Panc1 (cell line): ENCODE measurements around the gene TM7SF2. TPM values are rescaled to one million over a fixed set of nuclear protein-coding genes. Genes with fewer than 3 reads are reported as not detected.

Source experiments
- ATAC-seq: fragments of 200-7000 bp; cut with Tn5 transposase; 2 replicates; pipeline ENCODE4 v1.9.1; 2020; ENCODE audit warnings: mild to moderate bottlenecking, moderate library complexity
- BruUV-seq: library from RNA; stranded (reverse); fragments of 400-500 nt; replicated peaks from 2 replicates; lab custom pipeline; 2021; lab: Mats Ljungman, UMichigan
- CTCF ChIA-PET: fragments of 300-600 bp; sonication (Branson Sonifier 250); formaldehyde crosslinking; loops from one replicate; lab custom pipeline; 2022; ENCODE audit warnings: antibody characterized with exemption; lab: Charles Lee
- POLR2A ChIA-PET: fragments of 300-600 bp; sonication (Branson Sonifier 250); formaldehyde crosslinking; loops from one replicate; lab custom pipeline; 2022; ENCODE audit warnings: antibody characterized with exemption; lab: Charles Lee
- DNase-seq: peaks from one replicate; pipeline ENCODE4 v3.0.0-alpha.2; 2010; ENCODE audit warnings: low read depth, low spot score
- H3K27ac ChIP-seq: 2 replicates; pipeline ENCODE4 v1.5.1; 2011; ENCODE audit warnings: mild to moderate bottlenecking, low read length, inconsistent platforms
- H3K27me3 ChIP-seq: fragments of 200-500 bp; sonication (Bioruptor generic); 2 replicates; pipeline ENCODE4 v1.6.0; 2014; ENCODE audit warnings: low read length, inconsistent platforms; ENCODE audit not compliant: control insufficient read depth, insufficient read depth
- H3K36me3 ChIP-seq: fragments of 200-500 bp; sonication (Bioruptor generic); 2 replicates; pipeline ENCODE4 v1.5.1; 2014; ENCODE audit warnings: inconsistent platforms, mild to moderate bottlenecking, low read length, moderate library complexity; ENCODE audit not compliant: control insufficient read depth, insufficient read depth
- H3K4me1 ChIP-seq: 2 replicates; pipeline ENCODE4 v1.5.1; 2011; ENCODE audit warnings: inconsistent platforms, mild to moderate bottlenecking, low read length, moderate library complexity; ENCODE audit not compliant: control insufficient read depth, insufficient read depth
- H3K4me3 ChIP-seq, 2 experiments: 2 replicates each; pipeline ENCODE4 v1.5.1; 2011 to 2012; ENCODE audit warnings: low read depth in 2 of 2, low read length in 2 of 2, mild to moderate bottlenecking in 2 of 2, inconsistent platforms in 1 of 2, moderate library complexity in 1 of 2
- H3K9me3 ChIP-seq: fragments of 200-500 bp; sonication (Bioruptor generic); 2 replicates; pipeline ENCODE4 v1.5.1; 2014; ENCODE audit warnings: low read depth, mild to moderate bottlenecking, inconsistent platforms, low read length, moderate library complexity; ENCODE audit not compliant: control insufficient read depth, insufficient read depth
- POLR2AphosphoS5 ChIP-seq: IDR thresholded peaks from 2 replicates; pipeline ENCODE4 v1.6.1; 2012; ENCODE audit warnings: mild to moderate bottlenecking, low read depth, low read length, moderate library complexity
- SIN3A ChIP-seq: IDR thresholded peaks from 2 replicates; pipeline ENCODE4 v1.6.1; 2012; ENCODE audit warnings: low read depth, mild to moderate bottlenecking, low read length, moderate library complexity, borderline replicate concordance; ENCODE audit not compliant: insufficient read depth
- TCF7L2 ChIP-seq: IDR thresholded peaks from 2 replicates; pipeline ENCODE4 v1.6.1; 2011; ENCODE audit warnings: mild to moderate bottlenecking, low read depth, low read length, inconsistent platforms
- in situ Hi-C: cut with HindIII; loops from 2 replicates; pipeline ENCODE4 v1.10.0; 2016; ENCODE audit warnings: low sequenced_read_pairs, low pct_unique_long_range_greater_than_20kb
- intact Hi-C: fragments of 100-400 bp; cut with micrococcal nuclease; formaldehyde crosslinking; loops from one replicate; pipeline ENCODE4 v1.10.0; 2022; ENCODE audit not compliant: unreplicated experiment
- total RNA-seq: library from RNA; stranded (reverse); gene quantifications from one replicate; pipeline ENCODE4 v1.2.1, GENCODE V29; 2021; ENCODE audit not compliant: unreplicated experiment
- TF ChIP-seq, protein P1 (sequence below), 2 experiments: IDR thresholded peaks; 2 replicates each; pipeline ENCODE4 v1.6.1; 2011 to 2012; ENCODE audit warnings: low read depth in 2 of 2, control low read depth in 1 of 2, low read length in 1 of 2, mild to moderate bottlenecking in 1 of 2, moderate library complexity in 1 of 2; ENCODE audit not compliant: insufficient read depth in 1 of 2
- TF ChIP-seq, protein P2 (sequence below): fragments of 450-650 bp; IDR thresholded peaks from 2 replicates; pipeline ENCODE4 v1.5.1; 2017; ENCODE audit warnings: mild to moderate bottlenecking

The TM7SF2 gene
- total RNA-seq, 1 experiment from 2014 or later: 85.4 TPM

DNA sequence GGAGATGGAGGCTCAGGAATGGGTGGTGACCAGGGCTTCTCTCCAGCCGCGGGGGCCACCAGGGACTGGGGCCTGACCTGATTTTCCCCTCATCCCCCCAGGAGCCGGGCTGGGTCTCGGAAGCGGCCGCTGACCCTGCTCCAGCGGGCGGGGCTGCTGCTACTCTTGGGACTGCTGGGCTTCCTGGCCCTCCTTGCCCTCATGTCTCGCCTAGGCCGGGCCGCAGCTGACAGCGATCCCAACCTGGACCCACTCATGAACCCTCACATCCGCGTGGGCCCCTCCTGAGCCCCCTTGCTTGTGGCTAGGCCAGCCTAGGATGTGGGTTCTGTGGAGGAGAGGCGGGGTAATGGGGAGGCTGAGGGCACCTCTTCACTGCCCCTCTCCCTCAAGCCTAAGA lies 23.8 kb upstream of the TM7SF2 start:
- intact Hi-C loops: no loop called here
- no peaks in the 10 kb centered on the region for H3K9me3 ChIP-seq
- in situ Hi-C loops: no loop called here
- no peaks in the 10 kb centered on the region for H3K27me3 ChIP-seq
- H3K4me1 ChIP-seq: peaks cover 11% of the 10 kb centered on the region
- CTCF ChIA-PET: no interaction called here
- no TSS peak for BruUV-seq
- TF ChIP-seq POLR2AphosphoS5: no peak
- TF ChIP-seq, protein P1, sequence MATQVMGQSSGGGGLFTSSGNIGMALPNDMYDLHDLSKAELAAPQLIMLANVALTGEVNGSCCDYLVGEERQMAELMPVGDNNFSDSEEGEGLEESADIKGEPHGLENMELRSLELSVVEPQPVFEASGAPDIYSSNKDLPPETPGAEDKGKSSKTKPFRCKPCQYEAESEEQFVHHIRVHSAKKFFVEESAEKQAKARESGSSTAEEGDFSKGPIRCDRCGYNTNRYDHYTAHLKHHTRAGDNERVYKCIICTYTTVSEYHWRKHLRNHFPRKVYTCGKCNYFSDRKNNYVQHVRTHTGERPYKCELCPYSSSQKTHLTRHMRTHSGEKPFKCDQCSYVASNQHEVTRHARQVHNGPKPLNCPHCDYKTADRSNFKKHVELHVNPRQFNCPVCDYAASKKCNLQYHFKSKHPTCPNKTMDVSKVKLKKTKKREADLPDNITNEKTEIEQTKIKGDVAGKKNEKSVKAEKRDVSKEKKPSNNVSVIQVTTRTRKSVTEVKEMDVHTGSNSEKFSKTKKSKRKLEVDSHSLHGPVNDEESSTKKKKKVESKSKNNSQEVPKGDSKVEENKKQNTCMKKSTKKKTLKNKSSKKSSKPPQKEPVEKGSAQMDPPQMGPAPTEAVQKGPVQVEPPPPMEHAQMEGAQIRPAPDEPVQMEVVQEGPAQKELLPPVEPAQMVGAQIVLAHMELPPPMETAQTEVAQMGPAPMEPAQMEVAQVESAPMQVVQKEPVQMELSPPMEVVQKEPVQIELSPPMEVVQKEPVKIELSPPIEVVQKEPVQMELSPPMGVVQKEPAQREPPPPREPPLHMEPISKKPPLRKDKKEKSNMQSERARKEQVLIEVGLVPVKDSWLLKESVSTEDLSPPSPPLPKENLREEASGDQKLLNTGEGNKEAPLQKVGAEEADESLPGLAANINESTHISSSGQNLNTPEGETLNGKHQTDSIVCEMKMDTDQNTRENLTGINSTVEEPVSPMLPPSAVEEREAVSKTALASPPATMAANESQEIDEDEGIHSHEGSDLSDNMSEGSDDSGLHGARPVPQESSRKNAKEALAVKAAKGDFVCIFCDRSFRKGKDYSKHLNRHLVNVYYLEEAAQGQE (IDR thresholded peaks at IDR 0.05; ENCODE audit: insufficient read depth in 1 of 2, low read depth in 2 of 2, low read length in 1 of 2): no peak
- TF ChIP-seq, protein P2, sequence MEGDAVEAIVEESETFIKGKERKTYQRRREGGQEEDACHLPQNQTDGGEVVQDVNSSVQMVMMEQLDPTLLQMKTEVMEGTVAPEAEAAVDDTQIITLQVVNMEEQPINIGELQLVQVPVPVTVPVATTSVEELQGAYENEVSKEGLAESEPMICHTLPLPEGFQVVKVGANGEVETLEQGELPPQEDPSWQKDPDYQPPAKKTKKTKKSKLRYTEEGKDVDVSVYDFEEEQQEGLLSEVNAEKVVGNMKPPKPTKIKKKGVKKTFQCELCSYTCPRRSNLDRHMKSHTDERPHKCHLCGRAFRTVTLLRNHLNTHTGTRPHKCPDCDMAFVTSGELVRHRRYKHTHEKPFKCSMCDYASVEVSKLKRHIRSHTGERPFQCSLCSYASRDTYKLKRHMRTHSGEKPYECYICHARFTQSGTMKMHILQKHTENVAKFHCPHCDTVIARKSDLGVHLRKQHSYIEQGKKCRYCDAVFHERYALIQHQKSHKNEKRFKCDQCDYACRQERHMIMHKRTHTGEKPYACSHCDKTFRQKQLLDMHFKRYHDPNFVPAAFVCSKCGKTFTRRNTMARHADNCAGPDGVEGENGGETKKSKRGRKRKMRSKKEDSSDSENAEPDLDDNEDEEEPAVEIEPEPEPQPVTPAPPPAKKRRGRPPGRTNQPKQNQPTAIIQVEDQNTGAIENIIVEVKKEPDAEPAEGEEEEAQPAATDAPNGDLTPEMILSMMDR: no peak
- TF ChIP-seq SIN3A: no peak
- no peak for TF ChIP-seq TCF7L2
- no peak for DNase-seq
- H3K4me3 ChIP-seq: no peak overlapping the region
- H3K36me3 ChIP-seq: peaks cover 3% of the 10 kb centered on the region; the same call in 1 of the 2 replicates
- POLR2A ChIA-PET: no interaction called here
- no peak for ATAC-seq
- H3K27ac ChIP-seq: no peak overlapping the region

DNA sequence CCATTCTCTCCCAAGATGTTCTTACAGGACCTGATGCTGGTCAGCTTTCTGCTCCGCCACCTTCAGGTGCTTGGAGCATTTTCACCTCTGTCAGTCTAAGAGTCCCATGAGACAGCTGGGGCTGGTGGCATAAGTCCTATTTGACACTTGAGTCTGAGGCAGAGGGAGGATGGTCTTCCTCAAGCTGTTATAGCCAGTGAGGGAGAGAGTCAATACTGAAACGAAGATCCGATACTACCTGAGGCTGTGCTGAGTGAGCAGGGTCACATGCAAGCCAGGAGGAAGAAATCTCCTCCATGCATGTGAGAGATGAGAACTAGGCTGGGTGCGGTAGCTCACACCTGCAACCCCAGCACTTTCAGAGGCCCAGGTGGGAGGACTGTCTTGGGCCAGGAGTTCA lies 22.1 kb upstream of the TM7SF2 start:
- Histone ChIP-seq H3K27me3 (no peaks in the 10 kb centered on the region), H3K9me3 (no peaks in the 10 kb centered on the region), H3K36me3 (peaks cover 3% of the 10 kb centered on the region; the same call in 1 of the 2 replicates), H3K27ac (no peak overlapping the region), H3K4me3 (no peak overlapping the region), H3K4me1 (peaks cover 7% of the 10 kb centered on the region; the same call in 1 of the 2 replicates)
- ChIA-PET POLR2A (interaction anchor here (0.6 kb wide), 1 partner anchor 41 kb away, joined by 3 read pairs; no protein-coding TSS in a partner anchor), CTCF (no interaction called here)
- no TSS peak for BruUV-seq
- in situ Hi-C loops: no loop called here
- ATAC-seq (no peak), DNase-seq (no peak)
- intact Hi-C loops: no loop called here
- TF ChIP-seq, protein P2: no peak
- TF ChIP-seq SIN3A: no peak
